ENCODE results near the gene KCNJ11.

GRCh38 chr11:17423533-17424310 is 35.3 kb upstream of the KCNJ11 start:
- TF ChIP-seq POLR2A (IDR thresholded peaks at IDR 0.05) = no peak
- no peak for TF ChIP-seq CTCF (IDR thresholded peaks at IDR 0.05)

Data from Peyer's patch (tissue), 4 donors.